Neuron (in vitro differentiated cells): ENCODE data around the gene SORCS3.

Experiments used
- H2AFZ ChIP-seq: one replicate; pipeline ENCODE4 v1.6.1; 2013; ENCODE audit warnings: low read depth, mild to moderate bottlenecking, inconsistent platforms, low read length, moderate library complexity
- H3K27me3 ChIP-seq: one replicate; pipeline ENCODE4 v1.6.1; 2013; ENCODE audit warnings: low read length; ENCODE audit not compliant: insufficient read depth
- H3K36me3 ChIP-seq: one replicate; pipeline ENCODE4 v1.6.1; 2013; ENCODE audit warnings: low read length; ENCODE audit not compliant: insufficient read depth
- H3K4me1 ChIP-seq: one replicate; pipeline ENCODE4 v1.6.1; 2013; ENCODE audit warnings: low read length; ENCODE audit not compliant: insufficient read depth
- H3K4me3 ChIP-seq: 2 replicates; pipeline ENCODE4 v1.5.1; 2013; ENCODE audit warnings: mild to moderate bottlenecking, low read length, moderate library complexity
- H3K9me3 ChIP-seq: one replicate; pipeline ENCODE4 v1.6.1; 2013; ENCODE audit warnings: low read length

SORCS3 gene

GRCh38 chr10:105113666-105114065, 472.6 kb downstream of the SORCS3 start:
- H3K4me1 ChIP-seq: no peaks in the 10 kb centered on the region
- no peaks in the 10 kb centered on the region for H3K27me3 ChIP-seq

GRCh38 chr10:105121743-105122142, 480.7 kb downstream of the SORCS3 start:
- Histone ChIP-seq H2AFZ (no peak overlapping the region), H3K9me3 (peaks cover 3% of the 10 kb centered on the region), H3K36me3 (no peaks in the 10 kb centered on the region), H3K4me1 (no peaks in the 10 kb centered on the region), H3K4me3 (no peak overlapping the region), H3K27me3 (no peaks in the 10 kb centered on the region)

More at GRCh38 chr10:105113666-105114065, 472.6 kb downstream of the SORCS3 start:
- H3K36me3 ChIP-seq: no peaks in the 10 kb centered on the region
- H3K4me3 ChIP-seq: no peak overlapping the region
- H3K9me3 ChIP-seq: no peaks in the 10 kb centered on the region
- H2AFZ ChIP-seq: no peak overlapping the region

- Histone ChIP-seq H3K9me3 (no peaks in the 10 kb centered on the region), H3K4me1 (peaks cover 15% of the 10 kb centered on the region), H2AFZ (no peak overlapping the region), H3K27me3 (no peaks in the 10 kb centered on the region), H3K36me3 (no peaks in the 10 kb centered on the region), H3K4me3 (no peak overlapping the region)
Measured at GRCh38 chr10:105128111-105128510, 487.0 kb downstream of the SORCS3 start.

GRCh38 chr10:105138358-105138757, 497.3 kb downstream of the SORCS3 start:
- H3K4me1 ChIP-seq: peaks cover 10% of the 10 kb centered on the region
- no peaks in the 10 kb centered on the region for H3K36me3 ChIP-seq
- H2AFZ ChIP-seq: no peak overlapping the region
- H3K27me3 ChIP-seq: no peaks in the 10 kb centered on the region
- H3K4me3 ChIP-seq: no peak overlapping the region
- H3K9me3 ChIP-seq: no peaks in the 10 kb centered on the region

- Histone ChIP-seq H2AFZ (no peak overlapping the region), H3K4me1 (peaks cover 10% of the 10 kb centered on the region), H3K36me3 (no peaks in the 10 kb centered on the region), H3K27me3 (no peaks in the 10 kb centered on the region), H3K4me3 (no peak overlapping the region), H3K9me3 (no peaks in the 10 kb centered on the region)
Measured at GRCh38 chr10:105139363-105139896, 498.3 kb downstream of the SORCS3 start.

- Histone ChIP-seq H3K9me3 (no peaks in the 10 kb centered on the region), H3K36me3 (no peaks in the 10 kb centered on the region), H3K27me3 (no peaks in the 10 kb centered on the region), H2AFZ (no peak overlapping the region), H3K4me3 (no peak overlapping the region), H3K4me1 (peaks cover 10% of the 10 kb centered on the region)
Measured at GRCh38 chr10:105140600-105140999, 499.5 kb downstream of the SORCS3 start.

- no peak overlapping the region for H3K4me3 ChIP-seq
- no peaks in the 10 kb centered on the region for H3K36me3 ChIP-seq
- no peak overlapping the region for H2AFZ ChIP-seq
- H3K9me3 ChIP-seq: no peaks in the 10 kb centered on the region
- H3K27me3 ChIP-seq: no peaks in the 10 kb centered on the region
- H3K4me1 ChIP-seq: peaks cover 4% of the 10 kb centered on the region
Measured at GRCh38 chr10:105145711-105146110, 504.6 kb downstream of the SORCS3 start.

- no peak overlapping the region for H2AFZ ChIP-seq
- no peak overlapping the region for H3K4me3 ChIP-seq
- H3K36me3 ChIP-seq: no peaks in the 10 kb centered on the region
- H3K9me3 ChIP-seq: no peaks in the 10 kb centered on the region
- H3K27me3 ChIP-seq: no peaks in the 10 kb centered on the region
- peaks cover 4% of the 10 kb centered on the region for H3K4me1 ChIP-seq
Measured at GRCh38 chr10:105146436-105146835, 505.3 kb downstream of the SORCS3 start.

- no peaks in the 10 kb centered on the region for H3K36me3 ChIP-seq
- H3K4me3 ChIP-seq: no peak overlapping the region
- H2AFZ ChIP-seq: no peak overlapping the region
- no peaks in the 10 kb centered on the region for H3K4me1 ChIP-seq
- H3K27me3 ChIP-seq: no peaks in the 10 kb centered on the region
- no peaks in the 10 kb centered on the region for H3K9me3 ChIP-seq
Measured at GRCh38 chr10:105148456-105148855, 507.4 kb downstream of the SORCS3 start.

- no peaks in the 10 kb centered on the region for H3K36me3 ChIP-seq
- no peaks in the 10 kb centered on the region for H3K4me1 ChIP-seq
- no peak overlapping the region for H3K4me3 ChIP-seq
- H3K9me3 ChIP-seq: no peaks in the 10 kb centered on the region
- H2AFZ ChIP-seq: no peak overlapping the region
- H3K27me3 ChIP-seq: no peaks in the 10 kb centered on the region
Measured at GRCh38 chr10:105148921-105149320, 507.8 kb downstream of the SORCS3 start.

GRCh38 chr10:105149371-105149891, 508.3 kb downstream of the SORCS3 start:
- Histone ChIP-seq H3K36me3 (no peaks in the 10 kb centered on the region), H3K27me3 (no peaks in the 10 kb centered on the region), H3K4me3 (no peak overlapping the region), H3K9me3 (no peaks in the 10 kb centered on the region), H2AFZ (no peak overlapping the region), H3K4me1 (no peaks in the 10 kb centered on the region)

GRCh38 chr10:105150259-105150880, 509.3 kb downstream of the SORCS3 start:
- Histone ChIP-seq H3K36me3 (no peaks in the 10 kb centered on the region), H3K27me3 (no peaks in the 10 kb centered on the region)

GRCh38 chr10:105154736-105155135, 513.6 kb downstream of the SORCS3 start:
- Histone ChIP-seq H3K4me1 (peaks cover 5% of the 10 kb centered on the region), H3K4me3 (no peak overlapping the region), H3K9me3 (no peaks in the 10 kb centered on the region), H3K27me3 (no peaks in the 10 kb centered on the region), H3K36me3 (no peaks in the 10 kb centered on the region), H2AFZ (no peak overlapping the region)

More at GRCh38 chr10:105150259-105150880, 509.3 kb downstream of the SORCS3 start:
- Histone ChIP-seq H3K4me1 (no peaks in the 10 kb centered on the region), H3K9me3 (no peaks in the 10 kb centered on the region), H2AFZ (no peak overlapping the region), H3K4me3 (no peak overlapping the region)

GRCh38 chr10:105159268-105159667, 518.2 kb downstream of the SORCS3 start:
- Histone ChIP-seq H2AFZ (no peak overlapping the region), H3K4me3 (no peak overlapping the region), H3K27me3 (no peaks in the 10 kb centered on the region), H3K36me3 (no peaks in the 10 kb centered on the region), H3K9me3 (no peaks in the 10 kb centered on the region), H3K4me1 (peaks cover 5% of the 10 kb centered on the region)
